OCI-LY1 (cell line): ENCODE data around the gene SEMA3F.

Source experiments
- EZH2 ChIP-seq: fragments of 200-600 bp; sonication (generic), shearing (Covaris generic); IDR thresholded peaks from 2 replicates; pipeline ENCODE4 v1.8.0; 2017; ENCODE audit warnings: borderline replicate concordance, mixed run types, mild to moderate bottlenecking, antibody characterized with exemption, low read length, moderate library complexity, mixed read lengths
- TF ChIP-seq, protein P1 (sequence below): fragments of 200-600 bp; sonication (generic), shearing (Covaris generic); IDR thresholded peaks from 2 replicates; pipeline ENCODE4 v1.5.1; 2017; ENCODE audit warnings: mild to moderate bottlenecking, antibody characterized with exemption, low read length, moderate library complexity, mixed read lengths

DNA sequence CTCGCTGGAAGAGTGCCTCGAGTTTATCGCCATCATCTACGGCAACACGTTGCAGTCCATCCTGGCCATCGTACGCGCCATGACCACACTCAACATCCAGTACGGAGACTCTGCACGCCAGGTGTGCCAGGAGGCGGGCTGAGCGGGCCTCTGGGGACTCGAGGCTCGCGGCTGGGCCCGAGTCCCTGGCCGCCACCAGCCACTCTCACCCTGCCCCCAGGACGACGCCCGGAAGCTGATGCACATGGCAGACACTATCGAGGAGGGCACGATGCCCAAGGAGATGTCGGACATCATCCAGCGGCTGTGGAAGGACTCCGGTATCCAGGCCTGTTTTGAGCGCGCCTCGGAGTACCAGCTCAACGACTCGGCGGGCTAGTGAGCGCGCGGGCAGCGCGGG, 38.2 kb downstream of the SEMA3F start:
- TF ChIP-seq, protein P1, sequence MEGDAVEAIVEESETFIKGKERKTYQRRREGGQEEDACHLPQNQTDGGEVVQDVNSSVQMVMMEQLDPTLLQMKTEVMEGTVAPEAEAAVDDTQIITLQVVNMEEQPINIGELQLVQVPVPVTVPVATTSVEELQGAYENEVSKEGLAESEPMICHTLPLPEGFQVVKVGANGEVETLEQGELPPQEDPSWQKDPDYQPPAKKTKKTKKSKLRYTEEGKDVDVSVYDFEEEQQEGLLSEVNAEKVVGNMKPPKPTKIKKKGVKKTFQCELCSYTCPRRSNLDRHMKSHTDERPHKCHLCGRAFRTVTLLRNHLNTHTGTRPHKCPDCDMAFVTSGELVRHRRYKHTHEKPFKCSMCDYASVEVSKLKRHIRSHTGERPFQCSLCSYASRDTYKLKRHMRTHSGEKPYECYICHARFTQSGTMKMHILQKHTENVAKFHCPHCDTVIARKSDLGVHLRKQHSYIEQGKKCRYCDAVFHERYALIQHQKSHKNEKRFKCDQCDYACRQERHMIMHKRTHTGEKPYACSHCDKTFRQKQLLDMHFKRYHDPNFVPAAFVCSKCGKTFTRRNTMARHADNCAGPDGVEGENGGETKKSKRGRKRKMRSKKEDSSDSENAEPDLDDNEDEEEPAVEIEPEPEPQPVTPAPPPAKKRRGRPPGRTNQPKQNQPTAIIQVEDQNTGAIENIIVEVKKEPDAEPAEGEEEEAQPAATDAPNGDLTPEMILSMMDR, result no peak
- no peak for TF ChIP-seq EZH2
